H1 (cell line): ENCODE measurements around the gene CIAO2B. TPM values are rescaled to one million over a fixed set of nuclear protein-coding genes. Genes with fewer than 3 reads are reported as not detected.

Experiments used
- CTCF ChIA-PET: fragments of 300-600 bp; sonication (Branson Sonifier 250); formaldehyde crosslinking; loops from one replicate; lab custom pipeline; 2021; ENCODE audit not compliant: partially characterized antibody; lab: Charles Lee
- POLR2A ChIA-PET: fragments of 300-600 bp; sonication (Branson Sonifier 250); formaldehyde crosslinking; loops from one replicate; lab custom pipeline; 2021; ENCODE audit warnings: inconsistent platforms; ENCODE audit not compliant: partially characterized antibody; lab: Charles Lee
- DNase-seq, 2 experiments: peaks; one replicate each; pipeline versions ENCODE4 v3.0.0 to v3.0.0-alpha.2; 2010 to 2022; ENCODE audit warnings: low spot score in 2 of 2, low read depth in 1 of 2, mixed read lengths in 1 of 2
- FAIRE-seq: peaks from 2 replicates; lab custom pipeline; 2011; peaks lifted over from hg19 to GRCh38; lab: Jason Lieb, UNC
- H2AFZ ChIP-seq: 2 replicates; pipeline ENCODE4 v1.8.1; 2012; ENCODE audit warnings: low read length, inconsistent platforms
- H2AK5ac ChIP-seq: 2 replicates; pipeline ENCODE4 v1.6.1; 2013; ENCODE audit warnings: low read depth, low read length
- H2BK120ac ChIP-seq: replicated peaks from 2 replicates; pipeline ENCODE3; 2013; ENCODE audit warnings: low read depth, low read length, inconsistent platforms
- H2BK12ac ChIP-seq: 2 replicates; pipeline ENCODE4 v1.6.1; 2013; ENCODE audit warnings: low read depth, low read length
- H2BK15ac ChIP-seq: 2 replicates; pipeline ENCODE4 v1.6.1; 2013; ENCODE audit warnings: low read length
- H2BK20ac ChIP-seq: 2 replicates; pipeline ENCODE4 v1.6.1; 2013; ENCODE audit warnings: low read length
- H2BK5ac ChIP-seq: 2 replicates; pipeline ENCODE4 v1.6.1; 2013; ENCODE audit warnings: low read depth, low read length
- H3K14ac ChIP-seq: 2 replicates; pipeline ENCODE4 v1.6.1; 2013; ENCODE audit warnings: inconsistent platforms; ENCODE audit not compliant: insufficient read length
- H3K18ac ChIP-seq: 2 replicates; pipeline ENCODE4 v1.6.1; 2013; ENCODE audit warnings: low read length; ENCODE audit errors: extremely low read depth
- H3K23ac ChIP-seq: 2 replicates; pipeline ENCODE4 v1.6.1; 2013; ENCODE audit warnings: inconsistent platforms; ENCODE audit not compliant: insufficient read length
- H3K23me2 ChIP-seq: 2 replicates; pipeline ENCODE4 v1.6.1; 2013; ENCODE audit warnings: low read depth, low read length
- H3K27ac ChIP-seq: 2 replicates; pipeline ENCODE4 v1.6.1; 2011; ENCODE audit warnings: low read depth, low read length, inconsistent platforms
- H3K27me3 ChIP-seq, 4 experiments: replicated peaks in 1 of 4; 1 replicate in 1 of 4; 2 replicates in 3 of 4; pipeline versions ENCODE4 v1.6.1 to v1.8.1; 2011 to 2013; ENCODE audit warnings: low read length in 3 of 4, mild to moderate bottlenecking in 3 of 4, inconsistent platforms in 2 of 4, mixed read lengths in 2 of 4, moderate library complexity in 1 of 4; ENCODE audit not compliant: control insufficient read depth in 3 of 4, insufficient read depth in 3 of 4; ENCODE audit errors: extremely low read depth in 1 of 4
- H3K36me3 ChIP-seq, 4 experiments: 2 replicates each; pipeline versions ENCODE4 v1.6.1 to v1.8.1; 2011 to 2013; ENCODE audit warnings: mild to moderate bottlenecking in 4 of 4, low read length in 3 of 4, moderate library complexity in 2 of 4, control low read depth in 1 of 4, inconsistent platforms in 1 of 4; ENCODE audit not compliant: insufficient read depth in 4 of 4, control insufficient read depth in 2 of 4
- H3K4ac ChIP-seq: replicated peaks from 2 replicates; pipeline ENCODE3; 2013; ENCODE audit warnings: low read length, low read depth, mixed read lengths, inconsistent platforms; ENCODE audit not compliant: insufficient read length
- H3K4me1 ChIP-seq, 4 experiments: replicated peaks in 1 of 4; 1 replicate in 1 of 4; 2 replicates in 3 of 4; pipeline versions ENCODE4 v1.6.1 to v1.8.1; 2011 to 2013; ENCODE audit warnings: low read length in 3 of 4, inconsistent platforms in 2 of 4, mixed read lengths in 1 of 4; ENCODE audit not compliant: insufficient read depth in 4 of 4, control insufficient read depth in 3 of 4
- H3K4me2 ChIP-seq, 2 experiments: 2 replicates each; pipeline versions ENCODE4 v1.6.1 to v1.8.1; 2011 to 2013; ENCODE audit warnings: low read depth in 2 of 2, low read length in 2 of 2, control low read depth in 1 of 2, inconsistent platforms in 1 of 2, mild to moderate bottlenecking in 1 of 2; ENCODE audit not compliant: insufficient read depth in 1 of 2
- H3K4me3 ChIP-seq, 4 experiments: fragments of 200-600, 300-600 bp in 1 of 4; sonication (generic), shearing (Covaris generic), sonication (Bioruptor Twin) in 1 of 4; 2 replicates each; pipeline versions ENCODE4 v1.5.1 to v1.8.1; 2011 to 2016; ENCODE audit warnings: low read length in 4 of 4, low read depth in 3 of 4, control low read depth in 2 of 4, inconsistent platforms in 2 of 4, mild to moderate bottlenecking in 2 of 4, mixed read lengths in 1 of 4, moderate library complexity in 1 of 4; ENCODE audit not compliant: insufficient read depth in 2 of 4; ENCODE audit errors: extremely low read depth in 1 of 4
- H3K56ac ChIP-seq: replicated peaks from 2 replicates; pipeline ENCODE3; 2013; ENCODE audit warnings: low read depth, mild to moderate bottlenecking, mixed read lengths, low read length, inconsistent platforms; ENCODE audit not compliant: insufficient read length
- H3K79me1 ChIP-seq: 2 replicates; pipeline ENCODE4 v1.6.1; 2013; ENCODE audit warnings: low read depth, low read length, control low read depth
- H3K79me2 ChIP-seq, 2 experiments: 2 replicates each; pipeline versions ENCODE4 v1.6.1 to v1.8.1; 2012 to 2013; ENCODE audit warnings: low read length in 2 of 2, mild to moderate bottlenecking in 2 of 2, inconsistent platforms in 1 of 2; ENCODE audit not compliant: insufficient read depth in 2 of 2, control insufficient read depth in 1 of 2
- H3K9ac ChIP-seq, 4 experiments: replicated peaks in 1 of 4; 1 replicate in 1 of 4; 2 replicates in 3 of 4; pipeline versions ENCODE4 v1.6.1 to v1.8.1; 2011 to 2013; ENCODE audit warnings: low read depth in 3 of 4, low read length in 3 of 4, control low read depth in 2 of 4, mild to moderate bottlenecking in 2 of 4, moderate library complexity in 2 of 4, inconsistent platforms in 1 of 4; ENCODE audit errors: extremely low read depth in 1 of 4
- H3K9me3 ChIP-seq, 2 experiments: 2 replicates each; pipeline versions ENCODE4 v1.6.1 to v1.8.1; 2012 to 2013; ENCODE audit warnings: mild to moderate bottlenecking in 2 of 2, moderate library complexity in 2 of 2, control low read depth in 1 of 2, inconsistent platforms in 1 of 2, low read depth in 1 of 2, low read length in 1 of 2, mixed read lengths in 1 of 2; ENCODE audit not compliant: insufficient read depth in 2 of 2
- H4K20me1 ChIP-seq, 2 experiments: replicated peaks in 1 of 2; 2 replicates each; pipeline versions ENCODE3 to v1.8.1; 2011 to 2013; ENCODE audit warnings: inconsistent platforms in 2 of 2, low read length in 2 of 2, mild to moderate bottlenecking in 1 of 2; ENCODE audit not compliant: insufficient read depth in 2 of 2, control insufficient read depth in 1 of 2
- H4K5ac ChIP-seq: 2 replicates; pipeline ENCODE4 v1.6.1; 2013; ENCODE audit warnings: low read length, low read depth, mixed read lengths, inconsistent platforms; ENCODE audit not compliant: insufficient read length
- H4K8ac ChIP-seq: 2 replicates; pipeline ENCODE4 v1.8.0; 2013; ENCODE audit warnings: mild to moderate bottlenecking, moderate library complexity, low read length, inconsistent platforms; ENCODE audit not compliant: insufficient read depth; ENCODE audit errors: extremely low read depth
- H4K91ac ChIP-seq: replicated peaks from 2 replicates; pipeline ENCODE3; 2013; ENCODE audit warnings: low read length, mixed read lengths, inconsistent platforms; ENCODE audit not compliant: insufficient read length
- ATF2 ChIP-seq: IDR thresholded peaks from 2 replicates; pipeline ENCODE4 v1.6.1; 2012; ENCODE audit warnings: low read length, inconsistent platforms
- BACH1 ChIP-seq: IDR thresholded peaks from 2 replicates; pipeline ENCODE4 v1.6.1; 2012; ENCODE audit warnings: low read length, improper control_type of control experiment
- CREB1 ChIP-seq: IDR thresholded peaks from 2 replicates; pipeline ENCODE4 v1.6.1; 2012; ENCODE audit warnings: inconsistent platforms
- EGR1 ChIP-seq: IDR thresholded peaks from 2 replicates; pipeline ENCODE4 v1.6.1; 2011; ENCODE audit warnings: low read depth, low read length, borderline replicate concordance
- HDAC6 ChIP-seq: IDR thresholded peaks from one replicate; pipeline ENCODE4 v1.7.1; 2012; ENCODE audit warnings: low read depth, mild to moderate bottlenecking, inconsistent platforms, low read length, moderate library complexity
- RBBP5 ChIP-seq: IDR thresholded peaks from 2 replicates; pipeline ENCODE4 v1.7.1; 2012; ENCODE audit warnings: low read depth, mild to moderate bottlenecking, inconsistent platforms, low read length, moderate library complexity, borderline replicate concordance
- RFX5 ChIP-seq: IDR thresholded peaks from 2 replicates; pipeline ENCODE4 v1.6.1; 2011; ENCODE audit warnings: low read depth, low read length, improper control_type of control experiment, borderline replicate concordance
- WGBS, 2 experiments: shearing (Covaris generic) in 1 of 2; methylation state at CpG; one replicate each; pipeline versions ENCODE4 v1.1.6 to v1.1.7; 2013 to 2015; ENCODE audit warnings: low lambda C conversion rate in 2 of 2, mixed read lengths in 2 of 2, inconsistent platforms in 1 of 2, low coverage in 1 of 2, missing lambda C conversion rate in 1 of 2; ENCODE audit not compliant: insufficient replicate concordance in 2 of 2, insufficient coverage in 1 of 2, insufficient read length in 1 of 2; ENCODE audit errors: extremely low coverage in 1 of 2, missing lambda C conversion rate in 1 of 2; 5-methylcytosine and 5-hydroxymethylcytosine counted together
- polyA plus RNA-seq, 7 experiments: library from polyadenylated mRNA; depleted of rRNA in 3 of 7; stranded (reverse) in 5 of 7; unstranded in 2 of 7; fragments of >200 nt in 5 of 7; fragments of 200-250 nt in 2 of 7; gene quantifications; 1 replicate in 5 of 7; 2 replicates in 1 of 7; 4 replicates in 1 of 7; pipeline versions ENCODE4 v1.2.1 to v1.2.3, GENCODE V29; 2011 to 2013; ENCODE audit warnings: missing spikeins in 2 of 7, mixed read lengths in 2 of 7
- total RNA-seq: library from RNA; stranded (reverse); fragmentation: NEBNext Ultra II Directional; extraction: Animal tissue kit (Norgen Biotek cat#: 25700); gene quantifications from 2 replicates; pipeline ENCODE4 v1.2.1, GENCODE V29; 2021
- TF ChIP-seq, protein P1 (sequence below), 3 experiments: IDR thresholded peaks; 1 replicate in 2 of 3; 2 replicates in 1 of 3; pipeline versions ENCODE4 v1.5.1 to v1.6.1; 2011; ENCODE audit warnings: low read length in 3 of 3, mild to moderate bottlenecking in 3 of 3, inconsistent platforms in 2 of 3, low read depth in 1 of 3, moderate library complexity in 1 of 3; ENCODE audit not compliant: insufficient read depth in 1 of 3; ENCODE audit errors: control extremely low read depth in 1 of 3

CIAO2B gene
- total and polyA plus RNA-seq, 2 of the 8 experiments (the other 6 are each of a cell fraction or from before 2014, with no cell fraction given) = 65.6 to 248 TPM

GRCh38 chr16:66964049-66964448, 29.8 kb upstream of the CIAO2B start:
- Histone ChIP-seq H3K27ac (no peak overlapping the region), H2BK20ac (no peak overlapping the region), H4K5ac (no peak overlapping the region), H3K4me2 (no peak overlapping the region), H3K56ac (no peak overlapping the region), H3K14ac (no peak overlapping the region), H2BK5ac (no peak overlapping the region), H2AFZ (no peak overlapping the region), H3K4me1 (peaks cover 0 to 3% (median under 1%) of the 10 kb centered on the region in 4 experiments; a peak in 3 of 7 replicates), H3K27me3 (no peaks in the 10 kb centered on the region), H3K4ac (no peak overlapping the region), H2BK15ac (no peak overlapping the region), H4K8ac (no peak overlapping the region), H3K18ac (no peak overlapping the region), H3K23me2 (no peaks in the 10 kb centered on the region), H2BK12ac (no peak overlapping the region), H2BK120ac (no peak overlapping the region), H3K79me2 (no peaks in the 10 kb centered on the region), H3K23ac (no peak overlapping the region), H3K36me3 (no peaks in the 10 kb centered on the region), H3K9ac (no peak overlapping the region), H4K91ac (no peak overlapping the region), H3K9me3 (no peaks in the 10 kb centered on the region), H3K4me3 (no peak overlapping the region), H2AK5ac (no peak overlapping the region), H4K20me1 (peaks cover 0 to 1% of the 10 kb centered on the region in 2 experiments), H3K79me1 (no peaks in the 10 kb centered on the region)
- TF ChIP-seq EGR1 = no peak
- TF ChIP-seq RFX5 = no peak
- TF ChIP-seq HDAC6 = no peak
- TF ChIP-seq, protein P1, sequence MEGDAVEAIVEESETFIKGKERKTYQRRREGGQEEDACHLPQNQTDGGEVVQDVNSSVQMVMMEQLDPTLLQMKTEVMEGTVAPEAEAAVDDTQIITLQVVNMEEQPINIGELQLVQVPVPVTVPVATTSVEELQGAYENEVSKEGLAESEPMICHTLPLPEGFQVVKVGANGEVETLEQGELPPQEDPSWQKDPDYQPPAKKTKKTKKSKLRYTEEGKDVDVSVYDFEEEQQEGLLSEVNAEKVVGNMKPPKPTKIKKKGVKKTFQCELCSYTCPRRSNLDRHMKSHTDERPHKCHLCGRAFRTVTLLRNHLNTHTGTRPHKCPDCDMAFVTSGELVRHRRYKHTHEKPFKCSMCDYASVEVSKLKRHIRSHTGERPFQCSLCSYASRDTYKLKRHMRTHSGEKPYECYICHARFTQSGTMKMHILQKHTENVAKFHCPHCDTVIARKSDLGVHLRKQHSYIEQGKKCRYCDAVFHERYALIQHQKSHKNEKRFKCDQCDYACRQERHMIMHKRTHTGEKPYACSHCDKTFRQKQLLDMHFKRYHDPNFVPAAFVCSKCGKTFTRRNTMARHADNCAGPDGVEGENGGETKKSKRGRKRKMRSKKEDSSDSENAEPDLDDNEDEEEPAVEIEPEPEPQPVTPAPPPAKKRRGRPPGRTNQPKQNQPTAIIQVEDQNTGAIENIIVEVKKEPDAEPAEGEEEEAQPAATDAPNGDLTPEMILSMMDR (IDR thresholded peaks at IDR 0.05; ENCODE audit: control extremely low read depth in 1 of 3, insufficient read depth in 1 of 3, low read depth in 1 of 3, low read length in 3 of 3) = peak in 1 of 3 experiments; percentile 4; a peak in 1 of 4 replicates
- TF ChIP-seq CREB1 = no peak
- no peak for TF ChIP-seq RBBP5
- TF ChIP-seq ATF2 = no peak
- no peak for TF ChIP-seq BACH1
- 96% methylated on average over 6 of the region's 6 CpGs; no CpG with 5 or more reads in 1 of the 2 experiments for WGBS, 2 experiments
- ChIA-PET POLR2A (no interaction called here), CTCF (interaction anchor here (0.6 to 12.2 kb wide), 8 partner anchors 8 to 190 kb away, joined by 3 to 130 read pairs (median 4); no protein-coding TSS in a partner anchor)
- DNase-seq (no peak), FAIRE-seq (no peak)
